ENCODE measurements around the gene RNF227.

Gene RNF227

DNA sequence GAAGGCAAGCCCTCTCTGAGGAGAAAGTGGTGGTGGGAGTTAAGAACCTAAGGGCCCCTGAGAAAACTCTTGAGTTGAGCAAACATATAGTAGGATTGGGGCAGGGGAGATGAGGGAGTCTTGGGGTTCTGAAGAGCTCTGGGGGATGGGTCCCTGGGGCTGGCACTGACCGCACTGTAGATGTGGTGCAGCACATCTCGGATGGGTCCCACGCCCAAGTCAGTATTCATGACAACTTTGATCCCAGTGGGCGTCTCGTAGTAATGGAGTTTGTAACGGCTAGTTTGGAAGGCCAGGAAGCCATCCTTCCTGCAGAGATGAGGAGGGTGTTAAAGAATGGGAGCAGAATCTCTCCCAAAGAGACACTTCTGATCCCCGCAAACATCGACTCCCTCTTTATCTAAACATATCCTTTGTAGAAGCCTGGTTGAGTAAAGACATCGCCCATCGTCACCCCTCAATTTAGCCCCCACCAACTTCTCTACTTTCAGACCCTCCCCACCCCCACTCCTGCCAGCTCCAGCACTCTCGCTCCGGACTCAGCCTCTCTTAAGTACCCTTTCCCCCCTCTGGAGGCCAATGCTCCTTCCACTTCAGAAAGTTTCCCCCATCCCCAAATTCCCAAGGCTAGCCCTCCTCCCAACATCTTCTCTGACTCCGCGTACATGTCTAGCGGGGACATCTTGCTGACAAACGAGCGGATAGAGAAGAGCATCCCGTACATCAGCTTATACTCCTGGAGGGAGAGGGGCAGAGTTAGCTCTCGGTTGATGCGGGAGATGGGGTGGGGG lies 14.9 kb upstream of the RNF227 start:
- peak overlapping the region; percentile 95 for H3K4me3 ChIP-seq (ENCODE audit: low read depth, low read length)
- no peak for TF ChIP-seq CTCF (IDR thresholded peaks at IDR 0.05; ENCODE audit: borderline replicate concordance, insufficient read depth, low read depth, low read length)

GRCh38 chr17:7929158-7930023 lies 13.3 kb upstream of the RNF227 start, which contains the start of gene KCNAB3:
Gene KCNAB3, minus strand, starts transcription at chr17:7929856. Its CDS starts 421 bp downstream, at chr17:7929435.
- H3K4me3 ChIP-seq (ENCODE audit: low read depth, low read length) = no peak within 1 kb of the TSS
- TF ChIP-seq CTCF (IDR thresholded peaks at IDR 0.05; ENCODE audit: borderline replicate concordance, insufficient read depth, low read depth, low read length) = no peak

DNA sequence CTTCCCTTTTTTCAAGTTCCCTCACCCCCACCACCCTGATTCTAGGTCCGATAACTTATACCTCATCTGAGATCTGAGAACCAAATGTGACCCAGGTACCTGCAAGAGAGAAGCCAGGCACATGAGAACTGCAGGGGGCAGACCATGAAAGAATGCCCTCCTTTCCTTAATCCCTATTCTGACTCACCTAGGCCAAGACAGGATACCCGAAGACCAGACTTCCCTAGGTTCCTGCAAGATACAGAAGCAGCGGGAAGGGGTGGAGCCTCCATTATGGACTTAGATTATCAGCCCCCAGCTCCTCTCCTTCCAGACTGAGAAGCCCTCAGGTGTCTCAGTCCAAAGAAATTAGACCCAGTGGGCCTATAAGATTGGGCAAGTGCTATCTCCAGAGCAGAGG lies 11.5 kb upstream of the RNF227 start:
- no peak for TF ChIP-seq CTCF (IDR thresholded peaks at IDR 0.05; ENCODE audit: borderline replicate concordance, insufficient read depth, low read depth, low read length)
- no peak overlapping the region for H3K4me3 ChIP-seq (ENCODE audit: low read depth, low read length)

DNA sequence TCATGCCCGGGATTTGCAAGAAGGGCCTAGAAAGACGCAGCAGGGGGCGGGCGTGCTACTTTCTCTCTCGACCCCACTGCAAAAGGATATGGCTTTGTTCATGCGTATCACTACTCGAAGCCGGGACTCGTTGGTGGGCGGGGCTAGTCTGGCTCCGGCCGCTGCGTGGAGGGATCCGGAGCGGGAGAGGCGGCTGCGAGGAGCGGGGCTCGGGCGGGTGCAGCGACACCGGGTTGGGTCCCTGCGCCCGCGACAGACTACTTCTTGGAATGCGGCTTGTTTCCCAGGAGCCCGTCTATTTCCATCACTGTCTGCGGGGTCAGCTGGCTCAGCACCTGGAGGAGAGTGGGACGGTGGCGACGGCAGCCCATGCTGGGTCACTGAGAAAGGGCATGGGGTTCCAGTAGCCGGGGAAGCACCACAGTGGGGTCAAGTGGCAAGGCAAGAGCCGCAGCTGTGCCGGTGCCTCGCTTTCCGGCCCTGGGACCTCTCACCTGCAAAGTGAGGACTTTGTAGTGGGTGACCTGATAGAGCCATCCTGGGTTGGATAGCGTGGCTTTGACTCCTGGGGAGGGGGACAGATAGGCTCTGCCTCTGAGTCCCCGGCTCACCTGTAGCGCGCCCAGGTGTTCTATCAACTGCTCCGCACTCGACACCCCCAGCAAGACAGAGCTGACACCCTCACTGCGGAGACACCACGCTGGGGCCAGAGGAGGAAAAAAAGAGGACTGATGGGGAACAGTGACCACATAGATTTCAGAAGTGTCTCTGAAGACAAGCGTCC lies 6.9 kb upstream of the RNF227 start:
- TF ChIP-seq CTCF (IDR thresholded peaks at IDR 0.05; ENCODE audit: borderline replicate concordance, insufficient read depth, low read depth, low read length) = no peak
- peak overlapping the region; percentile 44 for H3K4me3 ChIP-seq (ENCODE audit: low read depth, low read length)

- no peak overlapping the region for H3K4me3 ChIP-seq (ENCODE audit: low read depth, low read length)
- TF ChIP-seq CTCF (IDR thresholded peaks at IDR 0.05; ENCODE audit: borderline replicate concordance, insufficient read depth, low read depth, low read length) = no peak
Measured at GRCh38 chr17:7922269-7922844, 6.3 kb upstream of the RNF227 start.

DNA sequence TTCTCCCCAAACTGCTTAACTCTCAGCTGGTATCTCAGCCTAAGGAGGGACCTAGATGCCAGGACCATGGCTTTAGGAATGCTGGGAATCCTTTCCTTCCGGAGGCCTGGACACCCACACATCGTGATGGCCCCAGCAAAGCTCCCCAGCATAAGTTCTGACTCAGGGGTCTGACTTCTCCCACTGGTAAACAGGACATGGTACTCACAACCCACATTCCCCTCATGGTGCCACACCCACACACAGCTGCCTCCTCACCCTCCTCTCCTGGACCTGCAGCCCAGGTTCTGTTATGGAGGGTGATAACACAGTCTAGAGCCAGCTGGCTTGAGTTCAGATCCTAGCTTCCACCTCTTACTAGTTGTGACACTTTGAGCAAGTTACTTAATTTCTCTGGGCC lies 719 bp upstream of the RNF227 start:
- no peak overlapping the region for H3K4me3 ChIP-seq (ENCODE audit: low read depth, low read length)
- TF ChIP-seq CTCF (IDR thresholded peaks at IDR 0.05; ENCODE audit: borderline replicate concordance, insufficient read depth, low read depth, low read length) = no peak
